ENCODE data around the gene HUS1B. TPM values are rescaled to one million over a fixed set of nuclear protein-coding genes. Genes with fewer than 3 reads are reported as not detected.
"Not testable (repeated sequence)": the region's sequence is repeated elsewhere in the genome, so short reads cannot be mapped to it uniquely, and the experiment has no call there.

Gene HUS1B
- total RNA-seq = 0.40 TPM

- peak; percentile 22 for ATAC-seq
Observed at GRCh38 chr6:656460-657252, at the start of gene HUS1B. TSS of gene HUS1B (minus strand) at chr6:657100. CDS start at chr6:656944, 156 bp downstream.

GRCh38 chr6:706146-706545 is 49.2 kb upstream of the HUS1B start:
- ATAC-seq = no peak

GRCh38 chr6:705047-705446 is 48.1 kb upstream of the HUS1B start:
- no peak for ATAC-seq

- ATAC-seq = no peak
Observed at GRCh38 chr6:704046-704445, 47.1 kb upstream of the HUS1B start.

- no peak for ATAC-seq
Observed at GRCh38 chr6:703552-703951, 46.7 kb upstream of the HUS1B start.

GRCh38 chr6:701700-702479 is 45.0 kb upstream of the HUS1B start:
- ATAC-seq = no peak

GRCh38 chr6:701215-701614 is 44.3 kb upstream of the HUS1B start:
- no peak for ATAC-seq

GRCh38 chr6:700490-700889 is 43.6 kb upstream of the HUS1B start:
- no peak for ATAC-seq

- no peak for ATAC-seq
Observed at GRCh38 chr6:699319-699718, 42.4 kb upstream of the HUS1B start.

- not testable (repeated sequence) for ATAC-seq
Observed at GRCh38 chr6:694431-695126, 37.7 kb upstream of the HUS1B start.

- ATAC-seq = no peak
Observed at GRCh38 chr6:693723-694009, 36.8 kb upstream of the HUS1B start.

- ATAC-seq = peak; percentile 95
Observed at GRCh38 chr6:692858-693722, 36.2 kb upstream of the HUS1B start, which contains the start of gene EXOC2. TSS of gene EXOC2 (minus strand) at chr6:693139. CDS start at chr6:637818, 55,321 bp downstream.

GRCh38 chr6:692356-692851 is 35.5 kb upstream of the HUS1B start:
- peak; percentile 82 for ATAC-seq

GRCh38 chr6:689223-689622 is 32.3 kb upstream of the HUS1B start:
- ATAC-seq = no peak

GRCh38 chr6:686497-686896 is 29.6 kb upstream of the HUS1B start:
- no peak for ATAC-seq

GRCh38 chr6:684831-685636 is 28.1 kb upstream of the HUS1B start:
- no peak for ATAC-seq

GRCh38 chr6:683742-684440 is 27.0 kb upstream of the HUS1B start:
- ATAC-seq = no peak

- no peak for ATAC-seq
Observed at GRCh38 chr6:680666-681340, 23.9 kb upstream of the HUS1B start.

- no peak for ATAC-seq
Observed at GRCh38 chr6:680251-680650, 23.4 kb upstream of the HUS1B start.

GRCh38 chr6:679282-679681 is 22.4 kb upstream of the HUS1B start:
- no peak for ATAC-seq

Measured in esophagus mucosa (tissue), 1 donor.